Central memory CD8-positive, alpha-beta T cell (primary cell): Measurements from ENCODE around the gene OGG1.

Experiments
- ATAC-seq: fragments of 150-1000 bp; cut with Tn5 transposase; replicated peaks from 2 replicates; pipeline ENCODE4 v1.10.0; 2022; ENCODE audit warnings: mild to moderate bottlenecking, moderate FRiP score, moderate number of reproducible peaks; ENCODE audit not compliant: poor library complexity, severe bottlenecking; ENCODE audit errors: extremely low read depth
- DNase-seq, 2 donors: peaks; one replicate each; pipeline ENCODE4 v3.0.0; 2021; ENCODE audit warnings: low spot score in 2 of 2
- H3K27ac Mint-ChIP-seq: one replicate; pipeline ENCODE4 v1.8.0; 2022; ENCODE audit warnings: low read depth, mild to moderate bottlenecking, moderate library complexity, mixed read lengths
- H3K27me3 Mint-ChIP-seq: one replicate; pipeline ENCODE4 v1.8.0; 2022; ENCODE audit warnings: mixed read lengths
- H3K36me3 Mint-ChIP-seq: one replicate; pipeline ENCODE4 v1.8.0; 2022; ENCODE audit warnings: mild to moderate bottlenecking, moderate library complexity, mixed read lengths; ENCODE audit not compliant: insufficient read depth
- H3K4me1 Mint-ChIP-seq: one replicate; pipeline ENCODE4 v1.8.0; 2022; ENCODE audit warnings: mixed read lengths
- H3K4me3 Mint-ChIP-seq: one replicate; pipeline ENCODE4 v1.8.0; 2022; ENCODE audit warnings: mild to moderate bottlenecking, moderate library complexity, mixed read lengths
- H3K9me3 Mint-ChIP-seq: one replicate; pipeline ENCODE4 v1.8.0; 2022; ENCODE audit warnings: mixed read lengths

OGG1 gene

DNA sequence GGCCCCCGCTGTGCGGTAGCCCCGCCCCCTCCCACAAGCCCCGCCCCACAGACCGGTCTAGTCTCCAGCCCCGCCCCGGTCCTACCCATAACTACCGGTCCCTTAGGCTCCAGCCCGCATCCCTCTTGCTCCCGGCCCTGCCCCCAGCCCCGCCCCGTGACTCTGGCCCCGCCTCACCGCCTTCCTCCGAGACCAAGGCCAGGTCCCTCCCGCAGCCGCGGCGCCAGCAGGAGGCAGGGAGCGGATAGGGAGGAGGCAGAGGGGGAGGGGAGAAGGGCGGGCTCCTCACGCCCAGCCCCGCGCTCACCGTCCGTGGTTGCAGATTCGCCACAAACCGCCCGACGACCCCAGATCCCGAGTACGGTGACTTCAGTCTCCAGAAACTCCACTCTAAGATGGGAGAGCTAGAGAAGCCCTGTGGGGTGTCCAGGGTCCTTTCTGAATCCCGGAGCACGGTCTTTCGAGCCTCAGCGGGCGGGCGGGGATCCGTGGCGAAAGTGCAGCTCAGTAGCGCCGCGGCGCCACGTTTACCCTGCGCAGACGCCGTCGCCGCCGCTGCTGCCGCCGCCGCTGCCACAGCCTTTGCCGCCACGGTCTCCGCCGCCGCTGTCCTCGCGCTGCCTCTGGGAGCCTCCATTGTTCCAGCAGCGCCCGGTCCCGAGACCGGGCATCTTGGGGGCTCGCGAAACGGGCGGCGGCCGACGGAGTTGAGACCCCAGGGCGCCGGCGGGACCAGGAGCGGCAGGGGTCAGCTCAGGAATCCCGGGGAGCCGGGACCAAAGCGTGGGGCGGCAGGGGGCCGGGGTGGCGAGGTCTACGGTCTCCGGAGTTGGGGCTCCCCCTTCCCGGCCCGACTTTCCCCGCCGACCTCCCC, 18.3 kb upstream of the OGG1 start, which contains the start of gene BRPF1:
BRPF1 (plus strand) TSS at position 530 of the 874 bp plus-strand sequence. CDS start 2,406 bp downstream, outside the sequence.
- peaks cover 46% of the 10 kb centered on the region for H3K4me1 Mint-ChIP-seq
- no peaks in the 10 kb centered on the region for H3K27me3 Mint-ChIP-seq
- DNase-seq (peak; percentile 92 to 96), ATAC-seq (peak; percentile 93)
- H3K27ac Mint-ChIP-seq = peak within 1 kb of the TSS; percentile 93
- H3K36me3 Mint-ChIP-seq = peaks cover 33% of the 10 kb centered on the region
- H3K4me3 Mint-ChIP-seq = peak within 1 kb of the TSS; percentile 95
- no peaks in the 10 kb centered on the region for H3K9me3 Mint-ChIP-seq

DNA sequence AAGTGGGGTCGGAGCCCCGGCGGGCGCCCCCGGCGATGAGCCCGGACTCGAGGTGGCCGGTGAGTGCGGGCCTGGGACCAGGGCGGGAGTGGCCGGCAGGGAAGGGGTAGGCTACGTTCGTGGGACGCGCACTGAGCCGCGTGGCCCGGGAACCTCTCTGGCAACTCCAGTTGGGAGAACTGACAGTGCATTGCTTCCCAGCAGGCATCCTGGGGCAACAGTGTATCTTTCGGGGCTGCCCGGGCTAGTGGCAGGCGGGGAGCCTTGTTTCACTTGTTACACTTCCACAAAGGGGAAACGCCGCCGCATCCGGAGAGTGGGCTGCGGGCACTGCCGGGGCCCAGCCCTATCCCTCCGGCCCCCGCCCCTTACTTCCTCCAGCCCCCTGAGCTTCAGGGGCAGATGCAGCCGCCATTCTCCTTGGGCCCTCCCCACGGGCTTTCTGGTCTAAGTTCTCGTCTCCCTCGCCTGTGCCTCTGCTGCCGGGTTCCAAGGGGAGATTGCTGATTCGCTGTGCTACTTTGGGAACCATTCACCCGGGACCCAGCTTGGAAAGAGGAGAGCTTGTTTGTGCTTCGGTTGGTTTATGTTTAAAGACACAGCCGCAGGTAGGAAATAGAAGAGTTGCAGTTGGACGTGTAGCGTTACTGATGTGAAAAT, 17.5 kb upstream of the OGG1 start:
- H3K27me3 Mint-ChIP-seq = no peaks in the 10 kb centered on the region
- H3K9me3 Mint-ChIP-seq = no peaks in the 10 kb centered on the region
- DNase-seq (peak; percentile 26 to 34), ATAC-seq (peak; percentile 6)
- peaks cover 37% of the 10 kb centered on the region for H3K36me3 Mint-ChIP-seq
- peak overlapping the region; percentile 85 for H3K27ac Mint-ChIP-seq
- H3K4me3 Mint-ChIP-seq = peak overlapping the region; percentile 95
- H3K4me1 Mint-ChIP-seq = peaks cover 47% of the 10 kb centered on the region

DNA sequence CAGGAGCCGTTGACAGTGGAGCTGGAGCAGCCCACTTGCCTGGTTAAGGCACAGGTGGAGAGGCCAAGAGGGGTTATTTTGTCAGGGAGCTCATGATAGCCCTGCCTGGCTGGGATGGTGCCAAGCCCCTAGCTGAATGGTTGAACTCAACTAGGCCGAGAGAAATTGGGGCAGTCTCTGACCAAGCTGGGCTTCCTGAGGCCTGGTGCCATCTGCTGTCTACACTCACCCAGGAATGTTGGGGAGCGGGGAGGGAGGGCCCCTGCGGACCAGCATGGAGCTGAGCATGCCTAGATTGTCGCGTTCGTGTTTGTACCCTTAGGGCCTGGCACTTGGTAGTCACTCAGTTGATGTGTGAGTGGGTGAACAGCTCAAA, 17.0 kb upstream of the OGG1 start:
- ATAC-seq (no peak), DNase-seq (no peak)
- peak overlapping the region; percentile 85 for H3K27ac Mint-ChIP-seq
- peaks cover 42% of the 10 kb centered on the region for H3K4me1 Mint-ChIP-seq
- H3K36me3 Mint-ChIP-seq = peaks cover 39% of the 10 kb centered on the region
- H3K27me3 Mint-ChIP-seq = no peaks in the 10 kb centered on the region
- H3K9me3 Mint-ChIP-seq = no peaks in the 10 kb centered on the region
- peak overlapping the region; percentile 95 for H3K4me3 Mint-ChIP-seq

DNA sequence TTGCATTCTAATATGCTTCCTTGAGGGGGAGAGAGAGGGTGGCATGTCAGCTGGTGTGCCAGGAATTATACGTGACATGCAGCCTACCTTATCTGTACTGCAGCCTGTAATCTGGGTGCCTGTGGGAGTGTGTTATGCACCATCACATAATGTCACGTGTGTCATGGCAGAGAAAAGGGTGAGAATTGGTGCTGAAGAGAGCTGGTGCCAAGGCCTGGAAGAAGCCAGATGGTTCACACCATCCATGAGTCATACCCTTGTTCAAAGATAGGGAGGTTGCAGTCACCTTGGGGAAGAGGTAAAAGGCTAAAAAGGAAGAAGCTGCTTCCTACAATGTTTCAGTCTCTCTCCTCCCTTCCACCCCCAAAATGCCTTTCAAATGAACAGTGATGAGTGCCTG, 12.9 kb upstream of the OGG1 start:
- DNase-seq (no peak), ATAC-seq (no peak)
- no peak overlapping the region for H3K4me3 Mint-ChIP-seq
- peaks cover 58% of the 10 kb centered on the region for H3K36me3 Mint-ChIP-seq
- H3K9me3 Mint-ChIP-seq = no peaks in the 10 kb centered on the region
- no peaks in the 10 kb centered on the region for H3K27me3 Mint-ChIP-seq
- H3K4me1 Mint-ChIP-seq = peaks cover 30% of the 10 kb centered on the region
- H3K27ac Mint-ChIP-seq = no peak overlapping the region

DNA sequence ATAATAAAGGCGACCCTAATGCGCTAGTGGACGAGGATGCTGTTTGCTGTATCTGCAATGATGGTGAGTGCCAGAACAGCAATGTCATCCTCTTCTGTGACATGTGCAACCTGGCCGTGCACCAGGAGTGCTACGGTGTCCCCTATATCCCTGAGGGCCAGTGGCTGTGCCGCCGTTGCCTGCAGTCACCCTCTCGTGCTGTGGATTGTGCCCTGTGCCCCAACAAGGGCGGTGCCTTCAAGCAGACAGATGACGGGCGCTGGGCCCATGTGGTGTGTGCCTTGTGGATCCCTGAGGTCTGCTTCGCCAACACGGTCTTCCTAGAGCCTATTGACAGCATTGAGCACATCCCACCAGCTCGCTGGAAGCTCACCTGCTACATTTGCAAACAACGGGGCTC, 10.6 kb upstream of the OGG1 start:
- DNase-seq = no peak
- no peak overlapping the region for H3K4me3 Mint-ChIP-seq
- H3K9me3 Mint-ChIP-seq = no peaks in the 10 kb centered on the region
- H3K4me1 Mint-ChIP-seq = peaks cover 12% of the 10 kb centered on the region
- no peak overlapping the region for H3K27ac Mint-ChIP-seq
- ATAC-seq = no peak
- peaks cover 64% of the 10 kb centered on the region for H3K36me3 Mint-ChIP-seq
- H3K27me3 Mint-ChIP-seq = no peaks in the 10 kb centered on the region

DNA sequence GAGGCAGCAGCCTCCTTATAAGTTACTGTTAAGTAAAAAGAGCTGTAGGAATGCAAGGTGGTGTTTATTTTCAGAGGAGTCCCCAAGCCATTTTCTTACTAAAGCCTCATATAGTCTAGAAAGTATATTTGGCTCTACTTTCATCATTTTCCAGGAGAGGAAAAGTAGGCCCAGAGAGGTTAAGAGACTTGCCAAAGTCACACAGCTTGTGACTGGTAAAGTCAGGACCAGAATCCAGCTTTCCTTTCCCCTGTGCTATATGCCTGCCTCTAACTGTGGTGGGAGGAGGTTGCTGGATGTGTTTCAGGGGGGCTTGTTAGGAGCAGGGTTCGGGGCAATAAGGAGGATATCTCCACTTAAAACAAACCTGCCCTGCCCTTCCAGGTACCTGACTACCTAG, 7.2 kb upstream of the OGG1 start:
- Mint-ChIP-seq H3K36me3 (peaks cover 56% of the 10 kb centered on the region), H3K4me1 (no peaks in the 10 kb centered on the region)
- ATAC-seq = no peak

DNA sequence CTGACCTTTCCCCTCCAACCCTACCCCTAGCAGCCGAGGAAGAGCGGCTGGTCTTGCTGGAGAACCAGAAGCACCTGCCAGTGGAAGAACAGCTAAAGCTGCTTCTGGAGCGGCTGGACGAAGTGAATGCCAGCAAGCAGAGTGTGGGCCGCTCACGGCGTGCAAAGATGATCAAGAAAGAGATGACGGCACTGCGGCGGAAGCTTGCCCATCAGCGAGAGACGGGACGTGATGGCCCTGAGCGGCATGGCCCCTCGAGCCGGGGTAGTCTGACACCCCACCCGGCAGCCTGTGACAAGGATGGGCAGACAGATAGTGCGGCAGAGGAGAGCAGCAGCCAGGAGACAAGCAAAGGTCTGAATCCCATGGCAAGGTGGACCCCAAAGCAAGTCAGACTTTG, 6.2 kb upstream of the OGG1 start:
- DNase-seq = no peak
- Mint-ChIP-seq H3K9me3 (no peaks in the 10 kb centered on the region), H3K4me3 (no peak overlapping the region), H3K36me3 (peaks cover 57% of the 10 kb centered on the region), H3K27me3 (no peaks in the 10 kb centered on the region), H3K4me1 (no peaks in the 10 kb centered on the region), H3K27ac (no peak overlapping the region)
- ATAC-seq = no peak

More for the DNA sequence above, 7.2 kb upstream of the OGG1 start:
- no peak overlapping the region for H3K4me3 Mint-ChIP-seq
- H3K27me3 Mint-ChIP-seq = no peaks in the 10 kb centered on the region
- DNase-seq = no peak
- no peak overlapping the region for H3K27ac Mint-ChIP-seq
- H3K9me3 Mint-ChIP-seq = no peaks in the 10 kb centered on the region

DNA sequence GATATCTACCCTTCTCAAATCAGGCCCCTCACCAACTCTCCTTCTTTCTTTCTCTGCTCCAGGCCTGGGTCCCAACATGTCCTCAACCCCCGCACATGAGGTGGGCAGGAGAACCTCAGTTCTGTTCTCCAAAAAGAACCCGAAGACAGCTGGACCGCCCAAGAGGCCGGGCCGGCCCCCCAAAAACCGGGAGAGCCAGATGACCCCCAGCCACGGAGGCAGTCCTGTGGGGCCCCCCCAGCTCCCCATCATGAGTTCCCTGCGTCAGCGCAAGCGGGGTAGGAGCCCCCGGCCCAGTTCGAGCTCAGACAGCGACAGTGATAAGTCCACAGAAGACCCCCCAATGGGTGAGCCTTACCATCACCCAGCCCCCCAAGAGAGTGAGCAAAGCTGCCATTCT, 5.6 kb upstream of the OGG1 start:
- no peak for DNase-seq
- Mint-ChIP-seq H3K27ac (no peak overlapping the region), H3K4me1 (peaks cover 3% of the 10 kb centered on the region), H3K27me3 (no peaks in the 10 kb centered on the region), H3K4me3 (no peak overlapping the region), H3K9me3 (no peaks in the 10 kb centered on the region), H3K36me3 (peaks cover 54% of the 10 kb centered on the region)
- ATAC-seq = no peak

DNA sequence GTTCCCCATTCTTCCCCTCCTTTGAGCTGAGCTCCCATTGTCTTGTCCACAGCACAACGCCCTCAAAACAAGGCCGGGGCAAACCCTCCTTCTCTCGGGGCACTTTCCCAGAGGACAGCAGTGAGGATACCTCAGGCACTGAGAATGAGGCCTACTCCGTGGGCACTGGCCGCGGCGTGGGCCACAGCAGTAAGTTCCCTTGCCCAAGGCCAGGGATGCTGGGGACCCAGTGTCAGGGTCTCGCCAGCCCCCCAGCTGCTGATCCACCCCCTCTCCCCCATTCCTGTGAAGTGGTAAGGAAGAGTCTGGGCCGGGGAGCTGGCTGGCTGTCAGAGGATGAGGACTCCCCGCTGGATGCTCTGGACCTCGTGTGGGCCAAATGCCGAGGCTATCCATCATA, 4.2 kb upstream of the OGG1 start:
- H3K27ac Mint-ChIP-seq = no peak overlapping the region

DNA sequence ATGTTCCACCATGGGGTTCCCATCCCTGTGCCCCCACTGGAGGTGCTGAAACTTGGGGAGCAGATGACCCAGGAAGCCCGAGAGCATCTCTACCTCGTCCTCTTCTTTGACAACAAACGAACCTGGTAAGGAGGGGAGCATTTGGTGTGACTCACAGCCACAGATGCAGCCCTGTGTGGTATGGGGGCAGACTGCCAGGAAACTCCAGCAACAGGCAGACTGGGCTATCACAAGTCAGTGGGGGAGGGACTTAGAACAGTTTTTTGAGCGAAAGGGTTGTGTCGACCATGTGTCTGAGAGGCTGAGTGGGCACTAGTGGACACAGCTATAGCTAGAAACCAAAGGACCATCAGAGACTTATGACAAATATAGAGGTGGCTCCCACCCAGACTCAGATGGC, 3.4 kb upstream of the OGG1 start:
- H3K9me3 Mint-ChIP-seq = no peaks in the 10 kb centered on the region
- no peak overlapping the region for H3K27ac Mint-ChIP-seq
- H3K27me3 Mint-ChIP-seq = no peaks in the 10 kb centered on the region
- H3K4me1 Mint-ChIP-seq = peaks cover 23% of the 10 kb centered on the region
- H3K36me3 Mint-ChIP-seq = peaks cover 48% of the 10 kb centered on the region
- no peak for ATAC-seq
- DNase-seq = no peak
- no peak overlapping the region for H3K4me3 Mint-ChIP-seq

More for the DNA sequence above, 4.2 kb upstream of the OGG1 start:
- DNase-seq (no peak), ATAC-seq (no peak)
- Mint-ChIP-seq H3K4me3 (no peak overlapping the region), H3K36me3 (peaks cover 56% of the 10 kb centered on the region), H3K4me1 (peaks cover 17% of the 10 kb centered on the region), H3K27me3 (no peaks in the 10 kb centered on the region), H3K9me3 (no peaks in the 10 kb centered on the region)

DNA sequence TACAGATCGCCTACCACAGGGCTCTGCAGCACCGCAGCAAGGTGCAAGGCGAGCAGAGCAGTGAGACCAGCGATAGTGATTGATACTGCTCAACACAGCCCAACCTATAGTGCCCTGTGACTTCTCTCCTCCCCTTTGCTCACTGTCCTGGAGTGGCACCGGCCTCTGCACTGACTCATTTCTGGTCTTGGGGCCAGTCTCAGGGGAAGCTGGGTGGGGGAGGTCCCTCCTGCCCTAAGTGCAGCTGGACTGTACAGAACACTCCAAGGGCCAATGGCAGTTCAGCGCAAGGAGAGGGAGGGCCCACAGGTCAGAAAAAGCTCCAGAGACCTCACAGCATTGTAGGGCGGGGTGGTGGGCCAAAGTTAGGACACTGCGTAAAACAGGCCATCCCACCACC, 2.5 kb upstream of the OGG1 start:
- ATAC-seq (no peak), DNase-seq (no peak)
- Mint-ChIP-seq H3K4me3 (no peak overlapping the region), H3K9me3 (no peaks in the 10 kb centered on the region), H3K36me3 (peaks cover 42% of the 10 kb centered on the region), H3K4me1 (peaks cover 30% of the 10 kb centered on the region), H3K27me3 (no peaks in the 10 kb centered on the region), H3K27ac (no peak overlapping the region)

DNA sequence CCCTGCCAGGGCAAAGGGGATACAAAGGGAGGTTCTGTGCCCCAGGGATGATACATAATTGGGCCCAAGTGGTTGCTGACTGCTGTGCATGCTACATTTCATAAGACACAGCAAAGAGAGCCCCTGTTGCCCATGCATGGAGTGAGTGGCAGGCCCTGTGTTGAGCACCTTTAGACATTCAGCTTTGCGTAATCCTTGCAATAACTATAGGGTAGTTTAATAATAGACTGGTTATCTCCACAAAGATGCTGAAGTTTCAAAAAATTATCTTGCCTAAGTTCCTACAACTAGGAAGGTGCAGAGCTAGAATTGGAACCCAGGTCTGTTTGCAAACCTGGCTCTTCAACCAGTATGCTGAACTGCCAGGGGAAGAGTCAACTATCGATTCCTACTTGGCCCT, 1.7 kb upstream of the OGG1 start:
- Mint-ChIP-seq H3K9me3 (no peaks in the 10 kb centered on the region), H3K36me3 (peaks cover 40% of the 10 kb centered on the region), H3K27me3 (no peaks in the 10 kb centered on the region), H3K4me1 (peaks cover 30% of the 10 kb centered on the region), H3K4me3 (no peak overlapping the region), H3K27ac (no peak overlapping the region)
- no peak for ATAC-seq
- DNase-seq = no peak

DNA sequence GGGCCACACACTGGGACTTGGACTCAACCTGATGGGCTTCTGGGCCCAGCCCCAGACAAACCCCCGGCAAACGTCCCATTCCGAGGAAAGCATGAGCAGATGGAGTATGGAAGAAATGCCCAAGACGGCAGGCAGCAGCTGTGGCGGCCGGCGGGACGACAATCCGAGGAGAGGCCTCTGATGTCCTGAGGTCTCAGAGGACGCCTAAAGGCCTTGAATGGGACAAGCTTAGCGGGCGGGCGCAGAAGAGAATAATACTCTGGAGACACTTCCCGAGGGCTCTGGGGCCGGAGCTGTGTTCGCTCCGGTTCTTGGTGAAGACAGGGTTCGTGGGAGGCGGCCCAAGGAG, 482 bp upstream of the OGG1 start:
- peaks cover 37% of the 10 kb centered on the region for H3K36me3 Mint-ChIP-seq
- peaks cover 38% of the 10 kb centered on the region for H3K4me1 Mint-ChIP-seq
- H3K27ac Mint-ChIP-seq = peak overlapping the region; percentile 88
- no peak for ATAC-seq
- H3K27me3 Mint-ChIP-seq = no peaks in the 10 kb centered on the region
- peak overlapping the region; percentile 89 for H3K4me3 Mint-ChIP-seq
- DNase-seq = peak in 1 of 2 donors; percentile 25
- H3K9me3 Mint-ChIP-seq = no peaks in the 10 kb centered on the region
